Activated CD4-positive, alpha-beta T cell treated with anti-CD3 and anti-CD28 coated beads, Interleukin-2, amount 50 U/mL, for 24 hours (primary cell): ENCODE data around the gene MYO18A.

ENCODE experiments used
- DNase-seq, 2 donors: peaks; one replicate each; pipeline ENCODE4 v3.0.0-alpha.2; 2020; ENCODE audit warnings: low read depth in 1 of 2, low spot score in 1 of 2

Gene MYO18A

DNA sequence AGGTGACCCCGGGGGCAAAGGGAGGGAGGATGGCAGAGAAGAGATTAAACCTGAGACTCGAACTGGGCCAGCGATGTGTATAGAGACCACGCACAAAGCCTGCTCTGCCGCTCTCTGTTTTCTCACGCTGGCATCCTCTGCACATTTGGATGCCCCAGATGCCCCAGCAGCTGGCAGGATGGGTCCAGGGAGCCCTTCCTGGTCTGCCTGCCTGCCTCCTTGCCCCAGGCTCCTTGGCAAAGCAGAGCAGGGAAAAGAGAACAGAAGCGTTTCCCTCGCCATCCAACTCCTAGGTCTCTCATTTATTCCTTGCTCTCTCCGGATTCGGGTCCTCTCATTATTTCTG, 142.5 kb downstream of the MYO18A start:
- DNase-seq = no peak

DNA sequence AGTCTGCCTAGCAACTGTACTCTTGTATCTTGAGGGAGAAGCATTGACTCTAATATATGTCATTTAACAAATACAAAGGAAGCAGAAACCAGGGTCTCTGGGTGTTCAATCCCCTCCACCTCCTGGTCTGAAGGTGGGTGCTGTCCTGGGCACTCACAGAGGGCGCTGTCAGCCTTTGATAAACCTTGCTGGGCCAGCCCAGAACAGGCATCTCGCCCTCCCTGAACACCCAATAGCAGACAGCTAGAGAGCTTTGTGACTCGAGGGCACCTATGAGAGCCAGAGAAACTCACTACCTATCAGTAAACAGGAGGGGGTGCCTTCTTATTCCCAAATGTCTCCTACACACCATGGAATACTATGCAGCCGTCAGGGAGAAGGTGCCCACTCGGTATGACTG, 143.6 kb downstream of the MYO18A start:
- no peak for DNase-seq

DNA sequence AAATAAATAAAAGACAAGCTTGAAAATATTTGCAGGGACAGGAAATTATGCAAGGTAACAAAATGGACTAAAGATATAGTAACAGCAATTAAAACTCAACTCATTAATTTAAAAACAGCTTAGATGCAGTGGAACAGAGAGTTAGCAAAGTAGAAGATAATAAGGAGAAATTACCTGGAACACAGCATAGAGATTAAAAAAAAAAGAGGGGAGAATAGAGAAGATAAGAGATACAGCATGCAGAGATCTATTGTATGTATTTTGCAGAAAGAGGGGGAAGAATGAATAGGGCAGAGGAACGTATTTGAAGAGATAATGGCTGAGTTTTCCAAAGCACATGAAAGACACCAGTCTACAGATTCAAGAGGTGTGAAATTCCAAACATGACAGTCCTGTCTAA, 145.7 kb downstream of the MYO18A start:
- DNase-seq = no peak

DNA sequence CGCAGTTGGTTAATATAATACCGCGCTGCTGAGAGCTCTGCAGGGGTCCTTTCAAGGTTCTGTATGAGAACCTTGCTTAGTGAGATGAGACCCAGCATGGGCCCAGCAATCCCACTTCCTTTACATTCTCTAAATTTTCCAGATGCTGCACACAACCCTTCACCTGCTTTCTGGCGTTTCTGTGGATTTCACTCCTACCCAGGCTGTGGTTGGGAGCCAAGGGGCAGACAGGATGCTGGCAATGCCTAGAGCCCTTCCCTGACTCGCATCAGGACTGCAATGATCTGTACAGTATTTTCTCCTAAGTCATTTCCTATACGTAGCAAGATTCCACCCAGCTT, 147.4 kb downstream of the MYO18A start:
- no peak for DNase-seq

DNA sequence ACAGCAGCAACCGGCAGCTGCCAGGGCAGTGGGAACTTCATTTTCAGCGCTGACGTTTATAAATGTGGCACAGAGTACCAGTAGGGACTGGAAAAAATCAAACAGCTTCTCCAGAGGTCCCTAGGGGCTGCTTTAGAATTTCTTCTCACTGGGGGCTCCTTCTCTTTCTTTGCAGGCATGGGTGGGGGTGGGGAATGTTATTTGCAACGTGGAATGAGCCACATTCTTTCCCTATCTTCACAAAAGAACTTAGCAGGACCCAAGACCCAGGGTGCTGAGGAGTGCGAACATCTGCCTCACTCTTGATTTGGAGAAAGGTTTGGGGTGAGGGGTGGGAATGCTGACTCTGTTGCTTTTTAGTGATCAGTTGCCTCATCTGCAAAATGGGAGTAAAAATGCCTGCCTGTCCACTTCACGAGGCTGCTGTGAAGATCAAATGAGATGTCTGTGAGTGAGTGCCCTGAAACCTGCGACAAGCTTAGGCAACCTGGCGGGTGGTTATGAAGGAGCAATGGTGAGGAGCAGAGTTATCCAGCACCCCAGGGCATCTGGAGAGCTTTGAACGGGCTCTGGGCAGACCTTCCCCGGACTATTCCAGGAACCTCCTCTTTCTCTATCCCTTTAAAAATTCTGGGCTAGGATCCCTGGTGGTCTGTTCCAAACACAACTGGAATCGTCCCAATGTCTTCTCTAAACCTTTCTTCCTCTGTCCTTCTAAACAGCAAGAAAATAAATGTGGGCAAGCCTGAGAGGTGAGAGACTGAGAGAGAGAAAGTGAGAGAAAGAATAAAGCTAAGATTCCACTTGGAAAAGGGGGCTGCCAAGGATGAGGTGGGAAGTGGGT, 148.0 kb downstream of the MYO18A start:
- DNase-seq = no peak

DNA sequence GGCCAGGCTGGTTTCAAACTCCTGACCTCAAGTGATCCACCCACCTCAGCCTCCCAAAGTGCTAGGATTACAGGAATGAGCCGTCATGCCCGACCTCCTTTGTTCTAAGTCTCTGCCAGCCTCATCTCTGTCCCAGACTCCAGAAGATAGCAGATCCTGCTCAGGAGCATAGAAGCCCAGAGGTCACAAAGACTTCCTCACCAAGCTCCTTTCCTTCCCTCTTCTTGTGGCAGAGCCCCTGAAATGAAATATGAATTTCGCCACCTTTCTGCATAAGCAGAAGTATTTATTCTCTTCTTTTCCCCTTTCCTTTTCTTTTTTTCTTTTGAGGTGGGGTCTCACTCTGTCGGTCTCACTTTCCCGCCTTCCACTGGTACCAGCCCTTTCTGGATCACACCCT, 148.7 kb downstream of the MYO18A start:
- no peak for DNase-seq

DNA sequence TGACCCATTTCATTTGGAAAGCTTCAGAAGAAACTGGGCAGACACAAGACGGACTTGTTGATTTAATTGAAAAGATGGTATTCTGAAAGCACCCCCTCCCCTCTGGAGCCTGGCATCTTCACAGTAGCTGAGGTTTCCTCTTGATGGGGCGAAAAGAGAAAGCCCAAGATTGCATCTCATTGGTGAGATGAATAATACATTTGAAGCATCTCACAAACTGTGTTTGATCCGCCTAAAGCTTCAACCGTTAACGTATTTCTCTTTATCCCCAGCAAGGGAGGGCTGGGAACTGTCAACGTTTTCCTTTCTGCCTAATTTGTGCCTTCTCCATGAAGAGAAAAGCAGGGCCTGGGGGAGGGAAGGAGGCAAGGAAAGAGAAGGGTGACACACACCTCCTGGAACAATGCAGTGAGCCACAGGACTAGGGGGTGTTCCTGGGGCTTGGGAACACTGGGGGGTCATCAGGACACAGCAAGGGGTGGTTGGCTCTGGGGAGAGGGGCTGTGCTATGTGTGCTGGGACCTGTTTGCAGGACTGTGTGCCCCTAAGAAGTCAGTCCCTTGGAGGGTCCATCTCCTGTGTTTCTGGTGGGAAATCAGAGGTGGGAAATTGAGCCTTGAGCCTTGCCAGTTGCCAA, 155.8 kb downstream of the MYO18A start:
- no peak for DNase-seq

DNA sequence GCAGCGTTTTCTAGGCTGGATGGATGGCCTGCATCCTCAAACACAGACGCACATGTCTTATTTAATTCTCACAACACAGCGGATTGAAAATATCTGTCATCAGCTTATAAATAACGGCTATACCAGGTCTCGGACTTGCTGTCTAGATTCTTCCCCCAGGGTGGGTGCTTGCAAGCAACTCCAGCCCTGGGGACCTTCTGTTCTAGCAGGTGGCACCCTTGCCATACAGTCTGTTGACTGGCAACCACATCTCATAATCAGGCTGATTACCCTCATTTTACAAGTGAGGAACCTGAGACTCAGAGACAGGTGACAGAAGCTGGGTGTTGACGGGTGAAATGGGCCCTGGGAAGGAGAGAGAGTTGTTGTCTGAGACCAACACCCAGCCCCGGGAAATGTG, 158.1 kb downstream of the MYO18A start:
- no peak for DNase-seq

DNA sequence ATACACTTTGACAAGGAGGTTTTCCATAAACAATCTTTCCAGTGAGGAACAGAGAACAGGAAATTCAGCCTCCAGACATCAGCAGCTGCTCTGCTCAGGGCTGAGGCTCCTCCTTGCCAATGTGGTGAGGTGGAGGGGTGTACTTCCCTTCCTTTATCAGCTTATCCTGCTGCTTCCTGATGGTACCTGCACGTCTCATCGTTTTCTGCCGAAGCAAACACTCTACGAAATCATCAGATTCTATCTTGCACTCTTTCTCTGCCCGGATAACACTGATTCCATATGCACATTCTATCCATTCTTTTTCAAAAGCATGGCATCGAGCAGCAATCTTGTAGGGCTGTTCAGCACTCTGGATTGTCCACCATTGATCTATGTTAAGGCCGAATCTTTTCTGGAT, 159.0 kb downstream of the MYO18A start:
- no peak for DNase-seq
